Panc1 (cell line): ENCODE data around the gene MMP14. TPM values are rescaled to one million over a fixed set of nuclear protein-coding genes. Genes with fewer than 3 reads are reported as not detected.

Experiments used
- ATAC-seq: fragments of 200-7000 bp; cut with Tn5 transposase; 2 replicates; pipeline ENCODE4 v1.9.1; 2020; ENCODE audit warnings: mild to moderate bottlenecking, moderate library complexity
- BruUV-seq: library from RNA; stranded (reverse); fragments of 400-500 nt; replicated peaks from 2 replicates; lab custom pipeline; 2021; lab: Mats Ljungman, UMichigan
- CTCF ChIA-PET: fragments of 300-600 bp; sonication (Branson Sonifier 250); formaldehyde crosslinking; loops from one replicate; lab custom pipeline; 2022; ENCODE audit warnings: antibody characterized with exemption; lab: Charles Lee
- POLR2A ChIA-PET: fragments of 300-600 bp; sonication (Branson Sonifier 250); formaldehyde crosslinking; loops from one replicate; lab custom pipeline; 2022; ENCODE audit warnings: antibody characterized with exemption; lab: Charles Lee
- DNase-seq: peaks from one replicate; pipeline ENCODE4 v3.0.0-alpha.2; 2010; ENCODE audit warnings: low read depth, low spot score
- H3K27ac ChIP-seq: 2 replicates; pipeline ENCODE4 v1.5.1; 2011; ENCODE audit warnings: mild to moderate bottlenecking, low read length, inconsistent platforms
- H3K27me3 ChIP-seq: fragments of 200-500 bp; sonication (Bioruptor generic); 2 replicates; pipeline ENCODE4 v1.6.0; 2014; ENCODE audit warnings: low read length, inconsistent platforms; ENCODE audit not compliant: control insufficient read depth, insufficient read depth
- H3K36me3 ChIP-seq: fragments of 200-500 bp; sonication (Bioruptor generic); 2 replicates; pipeline ENCODE4 v1.5.1; 2014; ENCODE audit warnings: inconsistent platforms, mild to moderate bottlenecking, low read length, moderate library complexity; ENCODE audit not compliant: control insufficient read depth, insufficient read depth
- H3K4me1 ChIP-seq: 2 replicates; pipeline ENCODE4 v1.5.1; 2011; ENCODE audit warnings: inconsistent platforms, mild to moderate bottlenecking, low read length, moderate library complexity; ENCODE audit not compliant: control insufficient read depth, insufficient read depth
- H3K4me3 ChIP-seq, 2 experiments: 2 replicates each; pipeline ENCODE4 v1.5.1; 2011 to 2012; ENCODE audit warnings: low read depth in 2 of 2, low read length in 2 of 2, mild to moderate bottlenecking in 2 of 2, inconsistent platforms in 1 of 2, moderate library complexity in 1 of 2
- H3K9me3 ChIP-seq: fragments of 200-500 bp; sonication (Bioruptor generic); 2 replicates; pipeline ENCODE4 v1.5.1; 2014; ENCODE audit warnings: low read depth, mild to moderate bottlenecking, inconsistent platforms, low read length, moderate library complexity; ENCODE audit not compliant: control insufficient read depth, insufficient read depth
- POLR2AphosphoS5 ChIP-seq: IDR thresholded peaks from 2 replicates; pipeline ENCODE4 v1.6.1; 2012; ENCODE audit warnings: mild to moderate bottlenecking, low read depth, low read length, moderate library complexity
- REST ChIP-seq, 2 experiments: IDR thresholded peaks; 2 replicates each; pipeline ENCODE4 v1.6.1; 2011 to 2012; ENCODE audit warnings: low read depth in 2 of 2, control low read depth in 1 of 2, low read length in 1 of 2, mild to moderate bottlenecking in 1 of 2, moderate library complexity in 1 of 2; ENCODE audit not compliant: insufficient read depth in 1 of 2
- SIN3A ChIP-seq: IDR thresholded peaks from 2 replicates; pipeline ENCODE4 v1.6.1; 2012; ENCODE audit warnings: low read depth, mild to moderate bottlenecking, low read length, moderate library complexity, borderline replicate concordance; ENCODE audit not compliant: insufficient read depth
- TCF7L2 ChIP-seq: IDR thresholded peaks from 2 replicates; pipeline ENCODE4 v1.6.1; 2011; ENCODE audit warnings: mild to moderate bottlenecking, low read depth, low read length, inconsistent platforms
- in situ Hi-C: cut with HindIII; loops from 2 replicates; pipeline ENCODE4 v1.10.0; 2016; ENCODE audit warnings: low sequenced_read_pairs, low pct_unique_long_range_greater_than_20kb
- intact Hi-C: fragments of 100-400 bp; cut with micrococcal nuclease; formaldehyde crosslinking; loops from one replicate; pipeline ENCODE4 v1.10.0; 2022; ENCODE audit not compliant: unreplicated experiment
- total RNA-seq: library from RNA; stranded (reverse); gene quantifications from one replicate; pipeline ENCODE4 v1.2.1, GENCODE V29; 2021; ENCODE audit not compliant: unreplicated experiment
- TF ChIP-seq, protein P1 (sequence below): fragments of 450-650 bp; IDR thresholded peaks from 2 replicates; pipeline ENCODE4 v1.5.1; 2017; ENCODE audit warnings: mild to moderate bottlenecking

Gene MMP14
- total RNA-seq, 1 experiment from 2014 or later, result 32.9 TPM

DNA sequence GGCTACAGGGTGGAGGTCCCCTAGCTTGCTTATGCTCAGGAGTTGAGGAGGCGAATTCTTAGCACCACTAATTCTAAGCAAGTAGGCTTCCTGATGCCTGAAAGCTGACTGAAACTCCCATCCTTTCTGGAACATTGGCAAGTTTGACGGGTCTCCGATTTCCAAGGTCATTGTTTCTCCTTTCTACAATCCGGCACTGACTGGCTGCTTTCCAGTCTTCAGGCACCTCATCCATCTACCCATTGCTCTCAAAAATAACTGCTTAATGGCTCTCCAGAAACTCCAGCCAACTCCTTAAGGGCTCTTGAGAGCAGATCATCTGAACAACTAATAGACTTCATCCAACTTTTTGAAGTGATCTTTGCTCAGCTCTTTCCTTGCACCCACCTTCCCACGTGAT lies 60.0 kb downstream of the MMP14 start:
- H3K9me3 ChIP-seq, result no peaks in the 10 kb centered on the region
- no peaks in the 10 kb centered on the region for H3K27me3 ChIP-seq
- POLR2A ChIA-PET, result no interaction called here
- peaks cover 3% of the 10 kb centered on the region; the same call in 1 of the 2 replicates for H3K36me3 ChIP-seq
- no peaks in the 10 kb centered on the region for H3K4me1 ChIP-seq
- TF ChIP-seq SIN3A (no peak), TCF7L2 (no peak), POLR2AphosphoS5 (no peak), REST (IDR thresholded peaks at IDR 0.05; ENCODE audit: insufficient read depth in 1 of 2, low read depth in 2 of 2, low read length in 1 of 2) (no peak)
- TF ChIP-seq, protein P1, sequence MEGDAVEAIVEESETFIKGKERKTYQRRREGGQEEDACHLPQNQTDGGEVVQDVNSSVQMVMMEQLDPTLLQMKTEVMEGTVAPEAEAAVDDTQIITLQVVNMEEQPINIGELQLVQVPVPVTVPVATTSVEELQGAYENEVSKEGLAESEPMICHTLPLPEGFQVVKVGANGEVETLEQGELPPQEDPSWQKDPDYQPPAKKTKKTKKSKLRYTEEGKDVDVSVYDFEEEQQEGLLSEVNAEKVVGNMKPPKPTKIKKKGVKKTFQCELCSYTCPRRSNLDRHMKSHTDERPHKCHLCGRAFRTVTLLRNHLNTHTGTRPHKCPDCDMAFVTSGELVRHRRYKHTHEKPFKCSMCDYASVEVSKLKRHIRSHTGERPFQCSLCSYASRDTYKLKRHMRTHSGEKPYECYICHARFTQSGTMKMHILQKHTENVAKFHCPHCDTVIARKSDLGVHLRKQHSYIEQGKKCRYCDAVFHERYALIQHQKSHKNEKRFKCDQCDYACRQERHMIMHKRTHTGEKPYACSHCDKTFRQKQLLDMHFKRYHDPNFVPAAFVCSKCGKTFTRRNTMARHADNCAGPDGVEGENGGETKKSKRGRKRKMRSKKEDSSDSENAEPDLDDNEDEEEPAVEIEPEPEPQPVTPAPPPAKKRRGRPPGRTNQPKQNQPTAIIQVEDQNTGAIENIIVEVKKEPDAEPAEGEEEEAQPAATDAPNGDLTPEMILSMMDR, result no peak
- H3K4me3 ChIP-seq, result no peak overlapping the region
- intact Hi-C loops, result no loop called here
- in situ Hi-C loops, result no loop called here
- BruUV-seq, result no TSS peak
- H3K27ac ChIP-seq, result no peak overlapping the region
- DNase-seq (no peak), ATAC-seq (no peak)
- CTCF ChIA-PET, result interaction anchor here (0.5 to 0.6 kb wide), 2 partner anchors 48 to 897 kb away, joined by 4 read pairs; no protein-coding TSS in a partner anchor

DNA sequence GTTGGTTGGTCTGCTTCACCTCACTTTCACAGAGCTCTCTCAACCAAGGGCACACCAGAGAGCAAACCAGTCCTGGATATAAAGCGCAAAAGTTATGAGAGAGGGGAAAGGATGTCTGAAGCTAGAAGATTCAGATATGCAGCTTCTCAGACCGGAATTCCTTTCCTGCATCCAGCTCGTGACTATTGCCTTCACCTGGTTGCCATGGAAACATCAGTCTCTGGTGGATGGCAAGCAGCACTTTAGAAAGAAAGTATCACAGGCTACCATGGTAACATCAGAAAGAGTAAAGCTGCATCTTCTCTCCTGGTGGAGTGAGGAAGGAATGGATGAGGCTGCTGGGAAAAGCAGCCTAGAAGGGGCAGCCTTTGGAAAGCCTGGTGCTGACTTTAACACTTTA lies 60.4 kb downstream of the MMP14 start:
- Histone ChIP-seq H3K36me3 (peaks cover 4% of the 10 kb centered on the region; the same call in 1 of the 2 replicates), H3K27ac (no peak overlapping the region), H3K27me3 (no peaks in the 10 kb centered on the region), H3K4me3 (no peak overlapping the region), H3K9me3 (no peaks in the 10 kb centered on the region), H3K4me1 (no peaks in the 10 kb centered on the region)
- CTCF ChIA-PET, result interaction anchor here (0.5 to 0.6 kb wide), 2 partner anchors 47 to 898 kb away, joined by 4 read pairs; no protein-coding TSS in a partner anchor
- no peak for ATAC-seq
- BruUV-seq, result no TSS peak
- POLR2A ChIA-PET, result no interaction called here
- DNase-seq, result no peak
- TF ChIP-seq TCF7L2 (no peak), SIN3A (no peak), REST (IDR thresholded peaks at IDR 0.05; ENCODE audit: insufficient read depth in 1 of 2, low read depth in 2 of 2, low read length in 1 of 2) (no peak), POLR2AphosphoS5 (no peak)
- TF ChIP-seq, protein P1, result no peak
- intact Hi-C loops, result no loop called here
- in situ Hi-C loops, result no loop called here
